HG02885 (cell line): ENCODE results near the gene HEBP2.
"Not testable (repeated sequence)": the region's sequence is repeated elsewhere in the genome, so short reads cannot be mapped to it uniquely, and the experiment has no call there.

Experiments
- ATAC-seq: cut with Tn5 transposase; IDR thresholded peaks from one replicate; pipeline ENCODE4 v1.9.1; 2021; ENCODE audit warnings: mild to moderate bottlenecking; ENCODE audit not compliant: unreplicated experiment, poor library complexity

HEBP2 gene

GRCh38 chr6:138403801-138404665, at the start of gene HEBP2:
Gene HEBP2, plus strand, starts transcription at chr6:138404223. Its CDS starts 273 bp downstream, at chr6:138404496.
- ATAC-seq = peak; percentile 91

GRCh38 chr6:138357928-138358327, 46.1 kb upstream of the HEBP2 start:
- ATAC-seq = no peak

- ATAC-seq = not testable (repeated sequence)
These were observed 35.3 kb upstream of the HEBP2 start for GRCh38 chr6:138368684-138369083.

GRCh38 chr6:138370631-138371451, 33.2 kb upstream of the HEBP2 start:
- ATAC-seq = no peak

GRCh38 chr6:138371452-138371711, 32.6 kb upstream of the HEBP2 start:
- no peak for ATAC-seq

- ATAC-seq = no peak
These were observed 32.3 kb upstream of the HEBP2 start for GRCh38 chr6:138371720-138372119.

- no peak for ATAC-seq
These were observed 31.1 kb upstream of the HEBP2 start for GRCh38 chr6:138372711-138373463.

- ATAC-seq = no peak
These were observed 29.8 kb upstream of the HEBP2 start for GRCh38 chr6:138374230-138374629.

- no peak for ATAC-seq
These were observed 29.2 kb upstream of the HEBP2 start for GRCh38 chr6:138374815-138375214.

GRCh38 chr6:138377042-138377441, 27.0 kb upstream of the HEBP2 start:
- no peak for ATAC-seq

- ATAC-seq = no peak
These were observed 26.2 kb upstream of the HEBP2 start, which contains the start of gene SMIM28 for GRCh38 chr6:138377844-138378243. Gene SMIM28, plus strand, starts transcription at chr6:138377905. Its CDS starts 168 bp downstream, at chr6:138378073.

GRCh38 chr6:138378463-138378862, 25.6 kb upstream of the HEBP2 start:
- ATAC-seq = no peak

GRCh38 chr6:138382498-138383265, 21.3 kb upstream of the HEBP2 start:
- no peak for ATAC-seq

GRCh38 chr6:138383776-138384175, 20.2 kb upstream of the HEBP2 start:
- no peak for ATAC-seq

- ATAC-seq = no peak
These were observed 17.1 kb upstream of the HEBP2 start for GRCh38 chr6:138386897-138387296.

GRCh38 chr6:138387577-138388368, 16.2 kb upstream of the HEBP2 start:
- no peak for ATAC-seq

GRCh38 chr6:138389551-138389950, 14.5 kb upstream of the HEBP2 start:
- ATAC-seq = no peak

GRCh38 chr6:138393871-138394783, 9.9 kb upstream of the HEBP2 start:
- ATAC-seq = peak; percentile 75
